ENCODE measurements around the gene PTPRO.
"Not testable (repeated sequence)": the region's sequence is repeated elsewhere in the genome, so short reads cannot be mapped to it uniquely, and the experiment has no call there.

The PTPRO gene

GRCh38 chr12:15597125-15597830 lies 275.0 kb downstream of the PTPRO start:
- no peak for TF ChIP-seq TAF1 (IDR thresholded peaks at IDR 0.05; ENCODE audit: borderline replicate concordance, low read depth, low read length)
- no peak for TF ChIP-seq POLR2A (IDR thresholded peaks at IDR 0.05; ENCODE audit: low read depth, low read length)
- no peak for TF ChIP-seq POLR2AphosphoS5 (IDR thresholded peaks at IDR 0.05; ENCODE audit: low read depth, low read length)
- FAIRE-seq = no peak
- DNase-seq (ENCODE audit: insufficient read length) = no peak

GRCh38 chr12:15599266-15600037 lies 277.1 kb downstream of the PTPRO start:
- TF ChIP-seq TAF1 (IDR thresholded peaks at IDR 0.05; ENCODE audit: borderline replicate concordance, low read depth, low read length) (no peak), POLR2AphosphoS5 (IDR thresholded peaks at IDR 0.05; ENCODE audit: low read depth, low read length) (no peak), POLR2A (IDR thresholded peaks at IDR 0.05; ENCODE audit: low read depth, low read length) (no peak)
- DNase-seq (ENCODE audit: insufficient read length) (no peak), FAIRE-seq (no peak)

- DNase-seq (ENCODE audit: insufficient read length) (no peak), FAIRE-seq (no peak)
- TF ChIP-seq POLR2A (IDR thresholded peaks at IDR 0.05; ENCODE audit: low read depth, low read length) (no peak), POLR2AphosphoS5 (IDR thresholded peaks at IDR 0.05; ENCODE audit: low read depth, low read length) (no peak), TAF1 (IDR thresholded peaks at IDR 0.05; ENCODE audit: borderline replicate concordance, low read depth, low read length) (no peak)
These were observed 278.1 kb downstream of the PTPRO start for GRCh38 chr12:15600223-15600935.

- no peak for DNase-seq (ENCODE audit: insufficient read length)
- TF ChIP-seq TAF1 (IDR thresholded peaks at IDR 0.05; ENCODE audit: borderline replicate concordance, low read depth, low read length) (no peak), POLR2A (IDR thresholded peaks at IDR 0.05; ENCODE audit: low read depth, low read length) (no peak), POLR2AphosphoS5 (IDR thresholded peaks at IDR 0.05; ENCODE audit: low read depth, low read length) (no peak)
- no peak for FAIRE-seq
These were observed 279.0 kb downstream of the PTPRO start for GRCh38 chr12:15601210-15601800.

GRCh38 chr12:15602051-15602672 lies 279.9 kb downstream of the PTPRO start:
- DNase-seq (ENCODE audit: insufficient read length) (no peak), FAIRE-seq (no peak)
- no peak for TF ChIP-seq POLR2AphosphoS5 (IDR thresholded peaks at IDR 0.05; ENCODE audit: low read depth, low read length)
- no peak for TF ChIP-seq TAF1 (IDR thresholded peaks at IDR 0.05; ENCODE audit: borderline replicate concordance, low read depth, low read length)
- TF ChIP-seq POLR2A (IDR thresholded peaks at IDR 0.05; ENCODE audit: low read depth, low read length) = no peak

GRCh38 chr12:15603474-15604085 lies 281.3 kb downstream of the PTPRO start:
- FAIRE-seq = no peak
- TF ChIP-seq POLR2A (IDR thresholded peaks at IDR 0.05; ENCODE audit: low read depth, low read length) = no peak
- TF ChIP-seq POLR2AphosphoS5 (IDR thresholded peaks at IDR 0.05; ENCODE audit: low read depth, low read length) = no peak
- TF ChIP-seq TAF1 (IDR thresholded peaks at IDR 0.05; ENCODE audit: borderline replicate concordance, low read depth, low read length) = no peak
- no peak for DNase-seq (ENCODE audit: insufficient read length)

- no peak for TF ChIP-seq TAF1 (IDR thresholded peaks at IDR 0.05; ENCODE audit: borderline replicate concordance, low read depth, low read length)
- no peak for TF ChIP-seq POLR2AphosphoS5 (IDR thresholded peaks at IDR 0.05; ENCODE audit: low read depth, low read length)
- TF ChIP-seq POLR2A (IDR thresholded peaks at IDR 0.05; ENCODE audit: low read depth, low read length) = no peak
- DNase-seq (ENCODE audit: insufficient read length) = no peak
- FAIRE-seq = no peak
These were observed 283.7 kb downstream of the PTPRO start for GRCh38 chr12:15605881-15606590.

- no peak for FAIRE-seq
- TF ChIP-seq POLR2AphosphoS5 (IDR thresholded peaks at IDR 0.05; ENCODE audit: low read depth, low read length) (no peak), POLR2A (IDR thresholded peaks at IDR 0.05; ENCODE audit: low read depth, low read length) (no peak), TAF1 (IDR thresholded peaks at IDR 0.05; ENCODE audit: borderline replicate concordance, low read depth, low read length) (no peak)
- DNase-seq (ENCODE audit: insufficient read length) = no peak
These were observed 286.1 kb downstream of the PTPRO start for GRCh38 chr12:15608406-15608805.

GRCh38 chr12:15608941-15609340 lies 286.6 kb downstream of the PTPRO start:
- TF ChIP-seq POLR2AphosphoS5 (IDR thresholded peaks at IDR 0.05; ENCODE audit: low read depth, low read length) = no peak
- no peak for TF ChIP-seq TAF1 (IDR thresholded peaks at IDR 0.05; ENCODE audit: borderline replicate concordance, low read depth, low read length)
- TF ChIP-seq POLR2A (IDR thresholded peaks at IDR 0.05; ENCODE audit: low read depth, low read length) = no peak
- no peak for FAIRE-seq
- DNase-seq (ENCODE audit: insufficient read length) = no peak

- FAIRE-seq = no peak
- no peak for DNase-seq (ENCODE audit: insufficient read length)
- TF ChIP-seq POLR2AphosphoS5 (IDR thresholded peaks at IDR 0.05; ENCODE audit: low read depth, low read length) (no peak), POLR2A (IDR thresholded peaks at IDR 0.05; ENCODE audit: low read depth, low read length) (no peak), TAF1 (IDR thresholded peaks at IDR 0.05; ENCODE audit: borderline replicate concordance, low read depth, low read length) (no peak)
These were observed 291.7 kb downstream of the PTPRO start for GRCh38 chr12:15613981-15614380.

- not testable (repeated sequence) for FAIRE-seq; DNase-seq (ENCODE audit: insufficient read length)
These were observed 294.2 kb downstream of the PTPRO start for GRCh38 chr12:15616495-15616894.
